M059J (cell line): Measurements from ENCODE around the gene GRIK2. TPM values are rescaled to one million over a fixed set of nuclear protein-coding genes. Genes with fewer than 3 reads are reported as not detected.
A peak's percentile ranks its signal among the peaks of the same experiment; 100 is the strongest.

Experiments used
- DNase-seq: peaks from one replicate; pipeline ENCODE4 v3.0.0-alpha.2; 2012; ENCODE audit warnings: low read depth
- total RNA-seq: library from RNA; depleted of rRNA; stranded (reverse); fragments of >200 nt; shearing (Covaris generic); gene quantifications from 2 replicates; pipeline ENCODE4 v1.2.3, GENCODE V29; 2014

GRIK2 gene
- total RNA-seq, 1 experiment from 2014 or later, result 0.12 TPM

GRCh38 chr6:101716810-101717209 is 323.3 kb downstream of the GRIK2 start:
- no peak for DNase-seq

GRCh38 chr6:101719521-101719920 is 326.0 kb downstream of the GRIK2 start:
- no peak for DNase-seq

- no peak for DNase-seq
Observed at GRCh38 chr6:101722471-101722870, 329.0 kb downstream of the GRIK2 start.

- peak; percentile 59 for DNase-seq
Observed at GRCh38 chr6:101722991-101723579, 329.6 kb downstream of the GRIK2 start.

GRCh38 chr6:101728388-101728787 is 334.9 kb downstream of the GRIK2 start:
- no peak for DNase-seq

GRCh38 chr6:101728956-101729355 is 335.4 kb downstream of the GRIK2 start:
- no peak for DNase-seq

GRCh38 chr6:101730954-101731353 is 337.4 kb downstream of the GRIK2 start:
- peak; percentile 4 for DNase-seq

- no peak for DNase-seq
Observed at GRCh38 chr6:101733899-101734298, 340.4 kb downstream of the GRIK2 start.

- no peak for DNase-seq
Observed at GRCh38 chr6:101738481-101738880, 345.0 kb downstream of the GRIK2 start.

GRCh38 chr6:101740631-101741030 is 347.1 kb downstream of the GRIK2 start:
- peak; percentile 33 for DNase-seq

GRCh38 chr6:101741474-101742171 is 348.1 kb downstream of the GRIK2 start:
- peak; percentile 4 for DNase-seq

- DNase-seq, result no peak
Observed at GRCh38 chr6:101747160-101747559, 353.7 kb downstream of the GRIK2 start.

GRCh38 chr6:101747716-101748115 is 354.2 kb downstream of the GRIK2 start:
- no peak for DNase-seq

- DNase-seq, result no peak
Observed at GRCh38 chr6:101755931-101756330, 362.4 kb downstream of the GRIK2 start.

GRCh38 chr6:101758368-101758767 is 364.9 kb downstream of the GRIK2 start:
- DNase-seq, result no peak

GRCh38 chr6:101760843-101761621 is 367.5 kb downstream of the GRIK2 start:
- peak; percentile 62 for DNase-seq

- no peak for DNase-seq
Observed at GRCh38 chr6:101762851-101763250, 369.3 kb downstream of the GRIK2 start.

- DNase-seq, result no peak
Observed at GRCh38 chr6:101765281-101765680, 371.8 kb downstream of the GRIK2 start.

GRCh38 chr6:101770116-101770515 is 376.6 kb downstream of the GRIK2 start:
- no peak for DNase-seq

- DNase-seq, result no peak
Observed at GRCh38 chr6:101776919-101777350, 383.4 kb downstream of the GRIK2 start.

GRCh38 chr6:101777646-101778045 is 384.1 kb downstream of the GRIK2 start:
- DNase-seq, result no peak

GRCh38 chr6:101779051-101779844 is 385.7 kb downstream of the GRIK2 start:
- peak; percentile 63 for DNase-seq
